ENCODE data around the gene CHST13.

Gene CHST13

GRCh38 chr3:126526668-126527005, 2.7 kb downstream of the CHST13 start (continued):
- TF ChIP-seq ZNF518A (tag by site-specific recombination; conservative IDR thresholded peaks at IDR 0.05; ENCODE audit: low read depth) (no peak), ZNF488 (tag by site-specific recombination; IDR thresholded peaks at IDR 0.05) (no peak), GLIS2 (tag by site-specific recombination; IDR thresholded peaks at IDR 0.05) (no peak), KLF8 (tag by site-specific recombination; IDR thresholded peaks at IDR 0.05) (no peak), ZNF133 (tag by site-specific recombination; IDR thresholded peaks at IDR 0.05) (no peak), HOXC10 (CRISPR knock-in tag; IDR thresholded peaks at IDR 0.05) (no peak), ZSCAN5A (tag by site-specific recombination; IDR thresholded peaks at IDR 0.05) (no peak), ZNF571 (tag by site-specific recombination; IDR thresholded peaks at IDR 0.05) (no peak)
- TF ChIP-seq, protein P1, sequence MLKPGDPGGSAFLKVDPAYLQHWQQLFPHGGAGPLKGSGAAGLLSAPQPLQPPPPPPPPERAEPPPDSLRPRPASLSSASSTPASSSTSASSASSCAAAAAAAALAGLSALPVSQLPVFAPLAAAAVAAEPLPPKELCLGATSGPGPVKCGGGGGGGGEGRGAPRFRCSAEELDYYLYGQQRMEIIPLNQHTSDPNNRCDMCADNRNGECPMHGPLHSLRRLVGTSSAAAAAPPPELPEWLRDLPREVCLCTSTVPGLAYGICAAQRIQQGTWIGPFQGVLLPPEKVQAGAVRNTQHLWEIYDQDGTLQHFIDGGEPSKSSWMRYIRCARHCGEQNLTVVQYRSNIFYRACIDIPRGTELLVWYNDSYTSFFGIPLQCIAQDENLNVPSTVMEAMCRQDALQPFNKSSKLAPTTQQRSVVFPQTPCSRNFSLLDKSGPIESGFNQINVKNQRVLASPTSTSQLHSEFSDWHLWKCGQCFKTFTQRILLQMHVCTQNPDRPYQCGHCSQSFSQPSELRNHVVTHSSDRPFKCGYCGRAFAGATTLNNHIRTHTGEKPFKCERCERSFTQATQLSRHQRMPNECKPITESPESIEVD (tag by site-specific recombination; IDR thresholded peaks at IDR 0.05): no peak

DNA sequence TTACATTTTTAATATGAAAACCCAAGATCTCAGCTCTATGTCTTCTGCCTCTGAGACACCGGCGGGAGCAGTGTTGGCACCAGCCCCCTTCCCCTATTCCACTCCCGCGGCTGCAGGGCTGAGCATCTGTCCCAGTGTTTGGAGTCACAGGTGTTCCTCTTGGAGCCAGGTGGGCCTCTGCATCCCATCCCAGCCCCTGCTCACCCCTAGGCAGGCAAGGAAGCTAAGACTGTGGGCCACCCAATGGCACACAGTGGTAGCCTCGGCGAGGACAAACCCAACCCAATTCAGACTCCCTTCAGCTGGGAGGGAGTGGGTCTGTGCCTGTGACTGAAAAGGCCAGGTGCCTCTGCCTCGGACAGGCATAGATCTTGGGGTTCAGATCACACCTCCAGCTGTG, 3.1 kb downstream of the CHST13 start:
- CTCF ChIA-PET: interaction anchor here (0.5 kb wide), 1 partner anchor 126 kb away, joined by 7 read pairs; no protein-coding TSS in a partner anchor

More for the DNA sequence above, 3.1 kb downstream of the CHST13 start:
- no peak overlapping the region for H3K4me3 ChIP-seq (ENCODE audit: low read depth, low read length)
- no peak overlapping the region for H3K27ac ChIP-seq (ENCODE audit: extremely low read depth, low read depth, low read length)
- H3K36me3 ChIP-seq (ENCODE audit: control insufficient read depth in 2 of 2, insufficient read depth in 1 of 2, low read length in 2 of 2): no peaks in the 10 kb centered on the region
- H3K4me1 ChIP-seq (ENCODE audit: control insufficient read depth, insufficient read depth, low read length): no peaks in the 10 kb centered on the region
- POLR2A ChIA-PET: no interaction called here
- no peaks in the 10 kb centered on the region for H3K9me3 ChIP-seq (ENCODE audit: control insufficient read depth, insufficient read depth, low read depth, low read length)
- TF ChIP-seq ZNF239 (tag by site-specific recombination; IDR thresholded peaks at IDR 0.05) (no peak), ZNF121 (tag by site-specific recombination; IDR thresholded peaks at IDR 0.05) (no peak), GLI2 (tag by site-specific recombination; IDR thresholded peaks at IDR 0.05; ENCODE audit: borderline replicate concordance, low read depth) (no peak), ZNF664 (tag by site-specific recombination; IDR thresholded peaks at IDR 0.05) (no peak), ZNF585B (tag by site-specific recombination; IDR thresholded peaks at IDR 0.05) (no peak), ZNF654 (tag by site-specific recombination; IDR thresholded peaks at IDR 0.05; ENCODE audit: low read depth) (no peak), ZNF140 (tag by site-specific recombination; IDR thresholded peaks at IDR 0.05) (no peak)
- TF ChIP-seq, protein P2, sequence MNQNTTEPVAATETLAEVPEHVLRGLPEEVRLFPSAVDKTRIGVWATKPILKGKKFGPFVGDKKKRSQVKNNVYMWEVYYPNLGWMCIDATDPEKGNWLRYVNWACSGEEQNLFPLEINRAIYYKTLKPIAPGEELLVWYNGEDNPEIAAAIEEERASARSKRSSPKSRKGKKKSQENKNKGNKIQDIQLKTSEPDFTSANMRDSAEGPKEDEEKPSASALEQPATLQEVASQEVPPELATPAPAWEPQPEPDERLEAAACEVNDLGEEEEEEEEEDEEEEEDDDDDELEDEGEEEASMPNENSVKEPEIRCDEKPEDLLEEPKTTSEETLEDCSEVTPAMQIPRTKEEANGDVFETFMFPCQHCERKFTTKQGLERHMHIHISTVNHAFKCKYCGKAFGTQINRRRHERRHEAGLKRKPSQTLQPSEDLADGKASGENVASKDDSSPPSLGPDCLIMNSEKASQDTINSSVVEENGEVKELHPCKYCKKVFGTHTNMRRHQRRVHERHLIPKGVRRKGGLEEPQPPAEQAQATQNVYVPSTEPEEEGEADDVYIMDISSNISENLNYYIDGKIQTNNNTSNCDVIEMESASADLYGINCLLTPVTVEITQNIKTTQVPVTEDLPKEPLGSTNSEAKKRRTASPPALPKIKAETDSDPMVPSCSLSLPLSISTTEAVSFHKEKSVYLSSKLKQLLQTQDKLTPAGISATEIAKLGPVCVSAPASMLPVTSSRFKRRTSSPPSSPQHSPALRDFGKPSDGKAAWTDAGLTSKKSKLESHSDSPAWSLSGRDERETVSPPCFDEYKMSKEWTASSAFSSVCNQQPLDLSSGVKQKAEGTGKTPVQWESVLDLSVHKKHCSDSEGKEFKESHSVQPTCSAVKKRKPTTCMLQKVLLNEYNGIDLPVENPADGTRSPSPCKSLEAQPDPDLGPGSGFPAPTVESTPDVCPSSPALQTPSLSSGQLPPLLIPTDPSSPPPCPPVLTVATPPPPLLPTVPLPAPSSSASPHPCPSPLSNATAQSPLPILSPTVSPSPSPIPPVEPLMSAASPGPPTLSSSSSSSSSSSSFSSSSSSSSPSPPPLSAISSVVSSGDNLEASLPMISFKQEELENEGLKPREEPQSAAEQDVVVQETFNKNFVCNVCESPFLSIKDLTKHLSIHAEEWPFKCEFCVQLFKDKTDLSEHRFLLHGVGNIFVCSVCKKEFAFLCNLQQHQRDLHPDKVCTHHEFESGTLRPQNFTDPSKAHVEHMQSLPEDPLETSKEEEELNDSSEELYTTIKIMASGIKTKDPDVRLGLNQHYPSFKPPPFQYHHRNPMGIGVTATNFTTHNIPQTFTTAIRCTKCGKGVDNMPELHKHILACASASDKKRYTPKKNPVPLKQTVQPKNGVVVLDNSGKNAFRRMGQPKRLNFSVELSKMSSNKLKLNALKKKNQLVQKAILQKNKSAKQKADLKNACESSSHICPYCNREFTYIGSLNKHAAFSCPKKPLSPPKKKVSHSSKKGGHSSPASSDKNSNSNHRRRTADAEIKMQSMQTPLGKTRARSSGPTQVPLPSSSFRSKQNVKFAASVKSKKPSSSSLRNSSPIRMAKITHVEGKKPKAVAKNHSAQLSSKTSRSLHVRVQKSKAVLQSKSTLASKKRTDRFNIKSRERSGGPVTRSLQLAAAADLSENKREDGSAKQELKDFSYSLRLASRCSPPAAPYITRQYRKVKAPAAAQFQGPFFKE (tag by site-specific recombination; IDR thresholded peaks at IDR 0.05; ENCODE audit: borderline replicate concordance): no peak
- TF ChIP-seq, protein P3, sequence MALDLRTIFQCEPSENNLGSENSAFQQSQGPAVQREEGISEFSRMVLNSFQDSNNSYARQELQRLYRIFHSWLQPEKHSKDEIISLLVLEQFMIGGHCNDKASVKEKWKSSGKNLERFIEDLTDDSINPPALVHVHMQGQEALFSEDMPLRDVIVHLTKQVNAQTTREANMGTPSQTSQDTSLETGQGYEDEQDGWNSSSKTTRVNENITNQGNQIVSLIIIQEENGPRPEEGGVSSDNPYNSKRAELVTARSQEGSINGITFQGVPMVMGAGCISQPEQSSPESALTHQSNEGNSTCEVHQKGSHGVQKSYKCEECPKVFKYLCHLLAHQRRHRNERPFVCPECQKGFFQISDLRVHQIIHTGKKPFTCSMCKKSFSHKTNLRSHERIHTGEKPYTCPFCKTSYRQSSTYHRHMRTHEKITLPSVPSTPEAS (tag by site-specific recombination; IDR thresholded peaks at IDR 0.05): no peak
- TF ChIP-seq, protein P4, sequence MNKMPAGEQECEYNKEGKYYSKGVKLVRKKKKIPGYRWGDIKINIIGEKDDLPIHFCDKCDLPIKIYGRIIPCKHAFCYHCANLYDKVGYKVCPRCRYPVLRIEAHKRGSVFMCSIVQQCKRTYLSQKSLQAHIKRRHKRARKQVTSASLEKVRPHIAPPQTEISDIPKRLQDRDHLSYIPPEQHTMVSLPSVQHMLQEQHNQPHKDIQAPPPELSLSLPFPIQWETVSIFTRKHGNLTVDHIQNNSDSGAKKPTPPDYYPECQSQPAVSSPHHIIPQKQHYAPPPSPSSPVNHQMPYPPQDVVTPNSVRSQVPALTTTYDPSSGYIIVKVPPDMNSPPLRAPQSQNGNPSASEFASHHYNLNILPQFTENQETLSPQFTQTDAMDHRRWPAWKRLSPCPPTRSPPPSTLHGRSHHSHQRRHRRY (tag by site-specific recombination; IDR thresholded peaks at IDR 0.05): no peak
